Thyroid gland (tissue), 4 donors: ENCODE measurements around the gene CD200R1L.

Experiments used
- CTCF ChIP-seq, 6 experiments: fragments of 200-600 bp in 3 of 6; fragments of 450-650 bp in 3 of 6; sonication (generic) in 3 of 6; IDR thresholded peaks; one replicate each; pipeline ENCODE4 v1.5.1; 2016 to 2019; ENCODE audit warnings: antibody characterized with exemption in 6 of 6, mild to moderate bottlenecking in 2 of 6, inconsistent platforms in 1 of 6, moderate library complexity in 1 of 6
- POLR2A ChIP-seq, 2 donors: fragments of 450-650 bp; IDR thresholded peaks; one replicate each; pipeline ENCODE4 v1.6.1; 2017; ENCODE audit warnings: antibody characterized with exemption in 2 of 2, mild to moderate bottlenecking in 2 of 2, moderate library complexity in 1 of 2

- no peak for TF ChIP-seq CTCF (IDR thresholded peaks at IDR 0.05)
- TF ChIP-seq POLR2A (IDR thresholded peaks at IDR 0.05), result no peak
Observed at GRCh38 chr3:112776836-112777235, 69.8 kb downstream of the CD200R1L start.
